Measurements from ENCODE around the gene SBF1. TPM values are rescaled to one million over a fixed set of nuclear protein-coding genes. Genes with fewer than 3 reads are reported as not detected.

SBF1 gene
- total RNA-seq, 2 experiments from 2014 or later = 100 TPM

DNA sequence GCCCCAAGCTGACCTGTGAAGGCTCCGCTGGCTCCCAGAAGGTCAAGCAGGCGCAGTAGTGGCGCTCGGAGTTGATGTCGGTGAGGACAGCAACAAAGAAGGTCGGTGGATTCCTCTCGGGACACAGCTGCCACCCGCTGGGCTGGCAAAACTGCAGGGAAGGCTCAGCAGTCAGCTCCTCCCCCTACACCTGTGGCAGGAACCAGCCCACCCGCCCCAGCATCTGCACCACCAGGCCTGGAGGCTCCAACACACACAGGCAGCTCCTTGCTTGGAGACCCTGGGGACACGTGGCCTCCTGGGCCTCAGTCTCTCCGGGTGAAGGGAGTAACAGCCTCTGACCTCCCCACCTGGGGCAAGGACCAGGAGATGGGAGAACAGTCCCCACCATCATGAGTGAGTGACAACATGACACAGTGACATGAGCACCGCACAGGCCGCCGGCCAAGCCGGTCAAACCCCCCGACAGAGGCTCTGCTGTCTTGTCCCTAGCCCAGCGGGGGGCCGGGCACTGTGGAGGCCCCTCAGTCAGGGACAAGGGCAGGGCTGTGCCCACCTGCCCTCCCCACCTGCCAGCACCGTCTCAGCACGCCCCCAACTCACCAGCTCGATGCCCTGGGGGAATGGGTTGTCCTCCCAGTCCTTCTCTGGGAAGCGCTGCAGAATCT lies 6.9 kb downstream of the SBF1 start:
- Mint-ChIP-seq H3K9me3 (no peaks in the 10 kb centered on the region), H3K4me1 (ENCODE audit: low read depth) (peaks cover 45% of the 10 kb centered on the region), H3K27ac (no peak overlapping the region), H3K27me3 (ENCODE audit: low read depth) (no peaks in the 10 kb centered on the region), H3K36me3 (ENCODE audit: low read depth) (peaks cover 11% of the 10 kb centered on the region), H3K4me3 (no peak overlapping the region)
- DNase-seq = no peak
- CTCF ChIA-PET = interaction anchor here (0.6 to 1.3 kb wide), 2 partner anchors 29 to 30 kb away, joined by 3 to 4 read pairs; no protein-coding TSS in a partner anchor
- intact Hi-C loops (cut with micrococcal nuclease) = no loop called here

GRCh38 chr22:50467341-50467740 lies 7.5 kb downstream of the SBF1 start:
- DNase-seq = no peak
- no peak overlapping the region for H3K27ac Mint-ChIP-seq
- H3K27me3 Mint-ChIP-seq (ENCODE audit: low read depth) = no peaks in the 10 kb centered on the region
- H3K36me3 Mint-ChIP-seq (ENCODE audit: low read depth) = peaks cover 11% of the 10 kb centered on the region
- H3K4me1 Mint-ChIP-seq (ENCODE audit: low read depth) = peaks cover 40% of the 10 kb centered on the region
- intact Hi-C loops (cut with micrococcal nuclease) = no loop called here
- no peak overlapping the region for H3K4me3 Mint-ChIP-seq
- CTCF ChIA-PET = interaction anchor here (1.3 kb wide), 1 partner anchor 30 kb away, joined by 3 read pairs; no protein-coding TSS in a partner anchor
- no peaks in the 10 kb centered on the region for H3K9me3 Mint-ChIP-seq

DNA sequence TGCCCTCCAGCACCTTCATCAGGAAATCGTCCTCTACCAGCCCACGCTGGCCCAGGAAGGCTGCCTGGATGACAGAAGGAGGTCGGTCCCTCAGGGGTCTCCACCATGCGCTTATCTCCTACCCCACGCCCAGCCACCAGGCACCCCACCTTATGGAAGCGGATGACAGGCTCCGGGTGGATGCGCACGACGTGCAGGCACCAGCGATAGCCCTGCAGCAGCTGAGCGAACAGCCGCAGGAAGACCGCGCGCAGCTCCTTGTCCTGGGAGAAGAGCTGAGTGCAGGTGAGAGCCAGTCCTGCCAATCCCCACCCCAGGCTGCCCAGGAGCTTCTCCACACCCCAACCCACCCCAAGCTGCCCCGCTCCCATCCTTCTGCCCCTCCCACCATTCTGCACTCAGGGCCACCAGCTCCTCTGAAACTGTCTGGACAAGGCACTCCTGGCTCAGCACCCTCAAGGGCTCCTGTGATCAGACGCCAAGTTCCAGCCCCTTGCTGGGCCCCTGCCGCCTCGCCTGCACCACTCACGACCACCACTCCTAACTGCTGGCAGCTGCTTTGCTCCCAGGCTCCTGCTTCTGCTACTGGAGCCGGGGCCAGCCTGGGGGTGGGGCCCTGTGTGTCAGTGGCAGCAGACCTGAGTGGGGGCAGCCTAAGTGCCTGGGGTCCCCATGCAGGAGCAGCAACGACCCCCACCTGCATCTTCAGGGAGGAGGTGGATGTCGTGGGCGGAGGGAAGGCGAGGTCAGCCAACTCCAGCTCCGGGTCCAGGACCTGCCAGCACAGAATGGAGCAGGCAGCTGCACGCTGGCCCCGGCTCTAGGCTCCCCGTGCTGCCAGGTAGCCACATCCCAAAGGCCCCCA lies 9.5 kb downstream of the SBF1 start:
- no peaks in the 10 kb centered on the region for H3K27me3 Mint-ChIP-seq (ENCODE audit: low read depth)
- H3K4me1 Mint-ChIP-seq (ENCODE audit: low read depth) = peaks cover 19% of the 10 kb centered on the region
- CTCF ChIA-PET = interaction anchor here (1.0 to 1.1 kb wide), 2 partner anchors 33 to 213 kb away, joined by 4 to 5 read pairs; no protein-coding TSS in a partner anchor
- no peaks in the 10 kb centered on the region for H3K9me3 Mint-ChIP-seq
- peaks cover 18% of the 10 kb centered on the region for H3K36me3 Mint-ChIP-seq (ENCODE audit: low read depth)
- H3K27ac Mint-ChIP-seq = no peak overlapping the region
- intact Hi-C loops (cut with micrococcal nuclease) = no loop called here
- DNase-seq = no peak
- no peak overlapping the region for H3K4me3 Mint-ChIP-seq

DNA sequence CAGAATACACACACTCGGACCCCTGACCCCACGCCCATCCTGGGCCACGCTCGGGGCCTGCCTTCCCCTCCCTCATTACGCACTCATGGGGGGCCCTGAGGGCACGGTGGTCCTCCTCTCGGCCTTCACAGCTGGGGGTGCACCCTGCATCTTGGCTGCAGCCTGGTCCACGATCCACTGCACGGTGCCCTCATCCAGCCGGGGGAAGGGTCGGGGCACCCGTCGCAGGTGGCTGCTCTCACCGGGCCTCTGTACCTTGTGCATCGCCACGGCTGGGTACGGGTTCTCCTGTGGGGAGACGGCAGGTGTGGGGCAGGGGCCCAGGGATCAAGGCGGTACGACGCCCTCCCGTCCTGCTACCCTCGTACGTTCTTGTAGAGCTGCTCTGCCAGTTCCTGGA lies 10.4 kb downstream of the SBF1 start:
- intact Hi-C loops (cut with micrococcal nuclease) = no loop called here
- Mint-ChIP-seq H3K27ac (no peak overlapping the region), H3K27me3 (ENCODE audit: low read depth) (no peaks in the 10 kb centered on the region), H3K4me3 (no peak overlapping the region), H3K9me3 (no peaks in the 10 kb centered on the region), H3K4me1 (ENCODE audit: low read depth) (peaks cover 11% of the 10 kb centered on the region), H3K36me3 (ENCODE audit: low read depth) (peaks cover 19% of the 10 kb centered on the region)
- CTCF ChIA-PET = interaction anchor here (1.0 kb wide), 1 partner anchor 34 kb away, joined by 4 read pairs; no protein-coding TSS in a partner anchor
- DNase-seq = no peak

DNA sequence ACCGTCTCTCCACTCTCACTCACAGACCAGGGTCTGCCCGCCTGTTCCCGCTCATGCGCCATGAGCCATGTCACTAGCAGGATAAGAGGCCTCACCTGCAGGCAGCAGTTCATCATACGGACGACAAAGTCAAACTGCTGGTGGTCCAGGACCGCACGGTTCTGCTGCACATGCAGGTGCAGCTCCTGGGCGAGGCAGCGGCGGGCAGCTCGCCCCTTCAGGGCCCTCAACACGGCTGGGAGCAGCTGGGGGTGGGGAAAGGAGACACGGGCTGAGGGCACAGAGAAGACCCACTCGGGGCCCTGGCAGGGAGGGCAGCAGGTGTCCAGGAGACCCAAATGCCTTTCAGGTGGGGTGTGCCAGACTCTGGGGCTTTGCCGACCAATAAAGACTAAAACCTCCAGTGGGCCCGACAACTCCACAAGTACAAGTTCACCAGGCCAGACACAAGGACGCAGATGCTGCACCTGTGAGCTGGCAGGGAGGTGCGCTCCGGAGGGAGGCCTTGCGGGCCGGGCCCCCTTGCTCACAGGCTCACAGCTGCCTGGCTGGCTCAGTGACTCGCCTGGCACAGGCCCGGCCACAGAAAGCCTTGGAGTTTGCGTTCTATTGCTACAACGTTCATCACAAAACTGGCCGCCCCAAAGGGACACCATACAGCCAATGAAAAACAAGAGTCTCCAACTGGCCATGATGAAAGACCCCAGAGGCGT lies 11.5 kb downstream of the SBF1 start:
- Mint-ChIP-seq H3K9me3 (no peaks in the 10 kb centered on the region), H3K27me3 (ENCODE audit: low read depth) (no peaks in the 10 kb centered on the region), H3K36me3 (ENCODE audit: low read depth) (peaks cover 23% of the 10 kb centered on the region), H3K4me1 (ENCODE audit: low read depth) (peaks cover 1% of the 10 kb centered on the region), H3K4me3 (no peak overlapping the region), H3K27ac (no peak overlapping the region)
- CTCF ChIA-PET = interaction anchor here (0.9 to 1.8 kb wide), 2 partner anchors 9 to 34 kb away, joined by 3 to 5 read pairs; no protein-coding TSS in a partner anchor
- intact Hi-C loops (cut with micrococcal nuclease) = no loop called here
- DNase-seq = no peak

DNA sequence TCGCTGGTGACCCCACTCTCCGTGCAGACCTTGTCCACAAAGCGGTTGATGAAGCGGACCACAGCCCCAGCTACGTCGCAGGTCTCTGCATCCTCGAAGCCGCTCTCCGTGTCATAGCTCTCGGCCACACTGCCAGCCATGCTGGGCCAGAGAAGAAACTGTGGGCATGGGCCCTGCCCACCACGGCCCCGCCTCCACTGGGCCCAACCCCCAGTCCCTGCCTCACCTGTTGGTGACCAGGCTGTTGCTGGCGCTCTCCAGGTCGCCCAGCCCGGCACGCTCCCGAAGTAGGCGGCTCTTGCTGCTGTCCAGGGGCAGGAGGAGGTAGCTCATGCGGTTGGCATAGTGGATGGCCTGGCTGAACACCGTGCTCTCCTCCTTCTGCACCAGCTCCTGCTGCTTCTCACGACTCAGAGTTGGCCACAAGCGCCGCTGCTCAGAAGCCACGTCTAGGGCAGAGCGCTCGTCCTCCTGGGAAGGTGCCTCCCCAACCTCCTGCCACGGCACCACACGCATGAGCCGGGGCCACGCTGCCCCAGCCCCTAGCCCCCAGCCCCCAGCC lies 12.8 kb downstream of the SBF1 start:
- no peaks in the 10 kb centered on the region for H3K27me3 Mint-ChIP-seq (ENCODE audit: low read depth)
- no peaks in the 10 kb centered on the region for H3K4me1 Mint-ChIP-seq (ENCODE audit: low read depth)
- no peak for DNase-seq
- CTCF ChIA-PET = interaction anchor here (1.0 to 1.8 kb wide), 2 partner anchors 11 to 14 kb away, joined by 3 to 5 read pairs; no protein-coding TSS in a partner anchor
- H3K36me3 Mint-ChIP-seq (ENCODE audit: low read depth) = peaks cover 24% of the 10 kb centered on the region
- no peak overlapping the region for H3K4me3 Mint-ChIP-seq
- H3K9me3 Mint-ChIP-seq = no peaks in the 10 kb centered on the region
- intact Hi-C loops (cut with micrococcal nuclease) = no loop called here
- H3K27ac Mint-ChIP-seq = no peak overlapping the region

DNA sequence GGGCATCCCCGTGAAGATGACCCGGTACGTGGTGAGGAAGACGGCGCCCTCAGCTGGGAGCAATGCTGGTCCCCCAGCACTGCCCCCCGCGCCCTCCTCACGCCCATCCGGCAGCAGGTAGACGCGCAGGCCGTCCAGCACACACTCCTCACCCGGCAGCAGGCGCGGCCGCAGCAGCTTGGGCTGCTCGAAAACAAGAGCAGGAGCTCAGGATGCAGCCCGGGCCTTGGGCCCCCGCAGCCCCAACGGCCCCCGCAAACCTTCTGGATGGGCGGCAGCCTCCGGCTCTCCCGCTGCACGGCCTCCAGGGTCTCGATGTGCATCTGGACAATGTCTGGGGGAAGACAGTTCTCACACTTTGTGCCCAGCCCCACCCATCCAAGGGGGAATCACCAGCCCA lies 13.3 kb downstream of the SBF1 start:
- Mint-ChIP-seq H3K27ac (no peak overlapping the region), H3K9me3 (no peaks in the 10 kb centered on the region), H3K36me3 (ENCODE audit: low read depth) (peaks cover 23% of the 10 kb centered on the region), H3K27me3 (ENCODE audit: low read depth) (no peaks in the 10 kb centered on the region), H3K4me3 (no peak overlapping the region), H3K4me1 (ENCODE audit: low read depth) (no peaks in the 10 kb centered on the region)
- CTCF ChIA-PET = interaction anchor here (1.0 to 1.8 kb wide), 2 partner anchors 11 to 13 kb away, joined by 3 to 5 read pairs; no protein-coding TSS in a partner anchor
- intact Hi-C loops (cut with micrococcal nuclease) = no loop called here
- no peak for DNase-seq

GRCh38 chr22:50460938-50461337 lies 13.9 kb downstream of the SBF1 start:
- H3K9me3 Mint-ChIP-seq = no peaks in the 10 kb centered on the region
- CTCF ChIA-PET = interaction anchor here (1.3 kb wide), 1 partner anchor 37 kb away, joined by 5 read pairs; no protein-coding TSS in a partner anchor
- H3K27ac Mint-ChIP-seq = no peak overlapping the region
- H3K27me3 Mint-ChIP-seq (ENCODE audit: low read depth) = no peaks in the 10 kb centered on the region
- H3K4me1 Mint-ChIP-seq (ENCODE audit: low read depth) = no peaks in the 10 kb centered on the region
- DNase-seq = no peak
- no peak overlapping the region for H3K4me3 Mint-ChIP-seq
- peaks cover 23% of the 10 kb centered on the region for H3K36me3 Mint-ChIP-seq (ENCODE audit: low read depth)
- intact Hi-C loops (cut with micrococcal nuclease) = no loop called here

DNA sequence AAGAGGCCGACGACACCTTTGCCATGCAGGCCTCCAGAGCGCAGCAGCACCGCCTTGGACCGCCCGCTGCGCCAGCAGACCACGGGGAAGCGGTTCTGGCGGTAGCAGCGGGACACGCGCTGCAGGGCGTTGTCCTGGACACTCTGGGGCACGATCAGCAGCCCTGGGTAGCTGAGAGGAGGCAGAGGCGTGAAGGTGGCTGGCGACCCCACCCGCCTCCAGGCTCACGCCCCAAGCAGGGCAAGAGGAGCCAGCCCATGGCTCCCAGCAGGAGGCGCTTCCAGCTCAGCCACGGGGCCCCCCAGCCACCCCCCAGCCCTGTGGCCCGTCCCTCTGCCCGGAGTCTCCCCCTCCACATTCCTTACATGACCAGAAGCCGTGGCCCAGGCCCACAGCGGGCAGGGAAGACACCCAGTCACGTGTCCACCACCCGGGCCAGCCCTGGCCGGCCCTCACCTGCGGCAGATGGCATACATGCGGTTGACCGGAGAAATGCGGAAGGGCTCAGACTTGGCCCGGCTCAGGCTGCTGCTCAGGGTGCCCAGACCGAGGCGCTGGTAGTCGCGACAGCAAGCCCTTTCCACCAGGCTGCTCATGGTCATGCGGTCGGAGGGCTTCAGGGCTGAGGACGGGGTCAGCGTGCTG lies 15.2 kb downstream of the SBF1 start:
- intact Hi-C loops (cut with micrococcal nuclease) = loop anchor here (5.0 kb wide), 1 partner anchor 38 kb away; no protein-coding TSS in a partner anchor
- CTCF ChIA-PET = interaction anchor here (0.9 to 1.4 kb wide), 3 partner anchors 11 to 38 kb away, joined by 3 to 5 read pairs (median 3); no protein-coding TSS in a partner anchor
- DNase-seq = no peak
- Mint-ChIP-seq H3K4me1 (ENCODE audit: low read depth) (no peaks in the 10 kb centered on the region), H3K4me3 (no peak overlapping the region), H3K27ac (no peak overlapping the region), H3K9me3 (no peaks in the 10 kb centered on the region), H3K27me3 (ENCODE audit: low read depth) (no peaks in the 10 kb centered on the region), H3K36me3 (ENCODE audit: low read depth) (peaks cover 24% of the 10 kb centered on the region)

- intact Hi-C loops (cut with micrococcal nuclease) = loop anchor here (5.0 kb wide), 1 partner anchor 38 kb away; no protein-coding TSS in a partner anchor
- CTCF ChIA-PET = interaction anchor here (1.4 to 3.6 kb wide), 2 partner anchors 11 to 38 kb away, joined by 3 to 16 read pairs; no protein-coding TSS in a partner anchor
- no peak for DNase-seq
- Mint-ChIP-seq H3K36me3 (ENCODE audit: low read depth) (peaks cover 21% of the 10 kb centered on the region), H3K4me1 (ENCODE audit: low read depth) (no peaks in the 10 kb centered on the region), H3K27ac (peak overlapping the region; percentile 36), H3K4me3 (no peak overlapping the region), H3K9me3 (no peaks in the 10 kb centered on the region), H3K27me3 (ENCODE audit: low read depth) (no peaks in the 10 kb centered on the region)
Observed at GRCh38 chr22:50459016-50459415, 15.8 kb downstream of the SBF1 start.
